Esophagus squamous epithelium (tissue), 4 donors: ENCODE data around the gene MLLT1.

Experiments
- POLR2A ChIP-seq, 4 donors: fragments of 450-650 bp; IDR thresholded peaks; one replicate each; pipeline ENCODE4 v1.6.1; 2017; ENCODE audit warnings: antibody characterized with exemption in 4 of 4, mild to moderate bottlenecking in 4 of 4, moderate library complexity in 3 of 4
- TF ChIP-seq, protein P1 (sequence below), 6 experiments: fragments of 450-650 bp in 4 of 6; fragments of 200-600 bp in 2 of 6; sonication (generic) in 2 of 6; IDR thresholded peaks; one replicate each; pipeline ENCODE4 v1.5.1; 2016 to 2019; ENCODE audit warnings: antibody characterized with exemption in 6 of 6, mild to moderate bottlenecking in 4 of 6, moderate library complexity in 4 of 6

DNA sequence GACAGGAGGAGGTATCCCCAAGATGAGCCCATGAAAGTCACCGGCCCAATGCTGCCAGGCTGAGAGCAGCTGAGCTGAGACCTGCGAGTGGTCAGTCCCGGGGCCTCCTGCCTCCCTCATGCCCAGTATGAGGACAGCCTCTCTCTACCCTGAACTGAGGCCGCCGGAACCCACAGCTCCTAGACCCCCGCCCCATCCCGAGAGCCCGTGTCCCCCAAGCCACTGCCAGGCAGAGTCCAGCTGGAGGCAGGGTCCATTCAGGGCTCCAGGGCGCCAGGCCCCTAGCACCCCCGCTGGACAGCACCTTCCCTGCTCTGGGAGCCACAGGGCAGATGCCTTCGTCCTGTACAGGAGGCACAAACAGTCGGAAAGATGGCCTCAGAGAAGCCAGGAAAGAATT lies 38.7 kb downstream of the MLLT1 start:
- no peak for TF ChIP-seq POLR2A (IDR thresholded peaks at IDR 0.05)
- TF ChIP-seq, protein P1, sequence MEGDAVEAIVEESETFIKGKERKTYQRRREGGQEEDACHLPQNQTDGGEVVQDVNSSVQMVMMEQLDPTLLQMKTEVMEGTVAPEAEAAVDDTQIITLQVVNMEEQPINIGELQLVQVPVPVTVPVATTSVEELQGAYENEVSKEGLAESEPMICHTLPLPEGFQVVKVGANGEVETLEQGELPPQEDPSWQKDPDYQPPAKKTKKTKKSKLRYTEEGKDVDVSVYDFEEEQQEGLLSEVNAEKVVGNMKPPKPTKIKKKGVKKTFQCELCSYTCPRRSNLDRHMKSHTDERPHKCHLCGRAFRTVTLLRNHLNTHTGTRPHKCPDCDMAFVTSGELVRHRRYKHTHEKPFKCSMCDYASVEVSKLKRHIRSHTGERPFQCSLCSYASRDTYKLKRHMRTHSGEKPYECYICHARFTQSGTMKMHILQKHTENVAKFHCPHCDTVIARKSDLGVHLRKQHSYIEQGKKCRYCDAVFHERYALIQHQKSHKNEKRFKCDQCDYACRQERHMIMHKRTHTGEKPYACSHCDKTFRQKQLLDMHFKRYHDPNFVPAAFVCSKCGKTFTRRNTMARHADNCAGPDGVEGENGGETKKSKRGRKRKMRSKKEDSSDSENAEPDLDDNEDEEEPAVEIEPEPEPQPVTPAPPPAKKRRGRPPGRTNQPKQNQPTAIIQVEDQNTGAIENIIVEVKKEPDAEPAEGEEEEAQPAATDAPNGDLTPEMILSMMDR (IDR thresholded peaks at IDR 0.05), result no peak
